ENCODE results near the gene PIK3CA.
"Not testable (repeated sequence)": the region's sequence is repeated elsewhere in the genome, so short reads cannot be mapped to it uniquely, and the experiment has no call there.

PIK3CA gene

DNA sequence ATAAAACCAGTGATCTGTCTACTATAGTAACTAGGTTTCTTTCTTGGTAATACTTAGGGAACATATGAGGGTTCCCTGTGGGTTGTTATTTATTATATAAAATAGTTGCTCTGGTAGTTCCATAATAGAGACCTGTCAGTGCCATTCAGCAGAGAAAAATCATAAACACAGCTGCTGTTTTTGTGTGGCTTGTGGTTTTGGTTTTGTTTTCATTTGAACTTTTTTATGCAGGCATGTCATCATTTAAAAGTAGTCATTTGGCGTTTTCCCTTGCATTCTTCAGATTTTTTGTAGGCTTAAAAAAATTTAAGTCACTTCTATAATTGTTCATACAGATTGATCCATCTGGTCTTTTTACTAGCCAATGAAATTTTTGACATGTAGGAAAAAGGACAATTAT is 47.9 kb downstream of the PIK3CA start:
- in situ Hi-C loops (cut with MboI; ENCODE audit: low sequenced_read_pairs) = no loop called here

DNA sequence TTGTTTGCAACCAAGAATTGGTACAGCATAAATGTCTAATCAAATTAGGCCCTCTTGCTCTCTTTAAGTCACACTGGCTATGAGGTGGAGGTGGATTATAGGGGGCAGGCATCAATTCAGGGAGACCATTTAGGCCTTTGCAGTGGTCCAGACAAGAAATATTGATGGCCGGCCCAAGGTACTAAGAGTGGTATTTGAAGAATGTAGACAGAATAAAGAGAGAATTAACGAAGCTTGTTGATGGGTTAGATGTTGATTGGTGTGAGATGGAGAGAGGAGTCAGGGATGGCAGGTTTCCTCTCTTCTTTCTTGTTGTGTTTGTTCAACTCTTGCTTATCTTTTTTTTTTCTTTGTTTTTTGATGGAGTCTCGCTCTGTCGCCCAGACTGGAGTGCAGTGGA is 48.5 kb downstream of the PIK3CA start:
- in situ Hi-C loops (cut with MboI; ENCODE audit: low sequenced_read_pairs) = no loop called here

- in situ Hi-C loops (cut with MboI; ENCODE audit: low sequenced_read_pairs) = no loop called here
Observed at GRCh38 chr3:179200790-179201189, 52.6 kb downstream of the PIK3CA start.

- in situ Hi-C loops (cut with MboI; ENCODE audit: low sequenced_read_pairs) = not testable (repeated sequence)
Observed at GRCh38 chr3:179215550-179215949, 67.4 kb downstream of the PIK3CA start.

GRCh38 chr3:179218213-179218612 is 70.1 kb downstream of the PIK3CA start:
- in situ Hi-C loops (cut with MboI; ENCODE audit: low sequenced_read_pairs) = not testable (repeated sequence)

DNA sequence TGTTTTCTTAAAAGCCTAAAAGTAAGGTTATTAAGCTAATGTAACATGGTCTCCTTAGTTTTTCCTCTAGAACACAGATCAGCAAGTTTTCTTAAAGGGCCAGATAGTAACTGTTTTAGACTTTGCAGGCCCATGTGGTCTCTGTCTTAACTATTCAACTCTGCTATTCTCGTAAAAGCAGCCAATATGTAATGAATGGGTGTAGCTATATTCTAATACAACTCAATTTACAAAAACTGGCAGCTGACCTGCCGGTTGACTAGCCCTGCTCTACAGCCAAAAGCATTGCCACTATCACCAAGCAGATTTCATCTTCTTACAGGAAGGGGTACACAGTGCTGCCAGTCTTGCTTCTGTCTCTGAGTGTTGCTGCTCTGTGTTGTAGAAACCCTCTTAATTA is 75.4 kb downstream of the PIK3CA start:
- in situ Hi-C loops (cut with MboI; ENCODE audit: low sequenced_read_pairs) = no loop called here

- in situ Hi-C loops (cut with MboI; ENCODE audit: low sequenced_read_pairs) = no loop called here
Observed at GRCh38 chr3:179224584-179224983, 76.4 kb downstream of the PIK3CA start.

GRCh38 chr3:179227349-179227748 is 79.2 kb downstream of the PIK3CA start:
- in situ Hi-C loops (cut with MboI; ENCODE audit: low sequenced_read_pairs) = no loop called here

DNA sequence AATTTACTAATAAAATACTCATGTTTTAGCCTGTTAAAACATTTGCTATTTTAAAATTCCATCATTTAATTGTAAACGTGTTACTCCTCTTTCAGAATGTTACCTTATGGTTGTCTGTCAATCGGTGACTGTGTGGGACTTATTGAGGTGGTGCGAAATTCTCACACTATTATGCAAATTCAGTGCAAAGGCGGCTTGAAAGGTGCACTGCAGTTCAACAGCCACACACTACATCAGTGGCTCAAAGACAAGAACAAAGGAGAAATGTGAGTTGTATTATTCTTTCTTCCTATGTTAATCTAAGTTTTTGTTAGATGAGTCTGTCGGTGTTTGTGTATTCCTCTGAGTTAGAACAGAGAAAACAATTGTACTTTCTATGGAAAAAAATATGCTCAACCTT is 81.0 kb downstream of the PIK3CA start:
- in situ Hi-C loops (cut with MboI; ENCODE audit: low sequenced_read_pairs) = no loop called here

DNA sequence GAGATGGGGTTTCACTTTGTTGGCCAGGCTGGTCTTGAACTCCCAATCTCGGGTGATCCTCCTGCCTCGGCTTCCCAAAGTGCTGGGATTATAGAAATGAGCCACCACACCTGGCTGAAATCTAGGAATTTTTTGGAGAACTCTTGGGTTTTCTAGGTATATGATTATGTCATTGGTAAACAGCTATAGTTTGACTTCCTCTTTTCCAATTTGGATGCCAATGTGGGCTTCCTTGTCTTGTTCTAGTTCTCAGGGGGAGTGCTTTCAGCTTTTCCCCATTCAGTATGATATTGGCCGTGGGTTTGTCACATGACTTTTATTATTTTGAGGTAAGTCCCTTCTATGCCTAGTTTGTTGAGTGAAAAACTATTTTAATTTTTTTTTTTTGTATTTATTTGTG is 84.9 kb downstream of the PIK3CA start:
- in situ Hi-C loops (cut with MboI; ENCODE audit: low sequenced_read_pairs) = no loop called here

- in situ Hi-C loops (cut with MboI; ENCODE audit: low sequenced_read_pairs) = no loop called here
Observed at GRCh38 chr3:179234199-179234598, 86.0 kb downstream of the PIK3CA start.

DNA sequence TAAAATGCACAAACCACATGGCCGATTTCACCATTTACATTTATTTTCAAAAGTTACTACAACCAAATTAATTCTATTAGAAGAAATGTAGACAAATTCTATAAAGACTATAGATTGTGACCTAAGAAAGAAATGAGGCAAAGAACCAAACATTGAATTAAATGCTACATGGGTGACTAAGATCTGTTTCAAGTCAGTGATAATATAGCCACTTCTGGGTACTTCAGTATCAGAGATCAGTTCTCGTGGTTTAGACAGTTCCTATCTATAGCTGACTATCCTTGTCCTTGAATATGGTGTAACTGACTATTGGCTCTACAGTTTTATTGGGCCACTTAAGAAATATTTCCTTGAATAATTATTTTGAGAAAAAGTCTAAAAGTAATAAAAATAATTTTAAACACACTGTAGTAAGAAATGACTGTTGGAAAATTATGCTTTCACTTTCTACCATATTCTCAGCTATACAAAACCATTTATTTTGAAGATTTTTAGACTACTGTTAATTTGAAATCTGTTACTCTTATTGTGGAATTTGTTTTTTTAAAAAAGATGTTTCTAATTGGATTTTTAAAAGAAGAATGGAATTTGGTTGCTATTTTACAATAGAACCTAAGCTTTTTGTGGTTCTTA is 88.6 kb downstream of the PIK3CA start:
- in situ Hi-C loops (cut with MboI; ENCODE audit: low sequenced_read_pairs) = no loop called here

GRCh38 chr3:179240299-179240698 is 92.1 kb downstream of the PIK3CA start:
- in situ Hi-C loops (cut with MboI; ENCODE audit: low sequenced_read_pairs) = not testable (repeated sequence)

GRCh38 chr3:179242859-179243258 is 94.7 kb downstream of the PIK3CA start:
- in situ Hi-C loops (cut with MboI; ENCODE audit: low sequenced_read_pairs) = not testable (repeated sequence)

GRCh38 chr3:179244878-179245277 is 96.7 kb downstream of the PIK3CA start:
- in situ Hi-C loops (cut with MboI; ENCODE audit: low sequenced_read_pairs) = no loop called here

GRCh38 chr3:179247289-179248015 is 99.3 kb downstream of the PIK3CA start:
- in situ Hi-C loops (cut with MboI; ENCODE audit: low sequenced_read_pairs) = no loop called here

DNA sequence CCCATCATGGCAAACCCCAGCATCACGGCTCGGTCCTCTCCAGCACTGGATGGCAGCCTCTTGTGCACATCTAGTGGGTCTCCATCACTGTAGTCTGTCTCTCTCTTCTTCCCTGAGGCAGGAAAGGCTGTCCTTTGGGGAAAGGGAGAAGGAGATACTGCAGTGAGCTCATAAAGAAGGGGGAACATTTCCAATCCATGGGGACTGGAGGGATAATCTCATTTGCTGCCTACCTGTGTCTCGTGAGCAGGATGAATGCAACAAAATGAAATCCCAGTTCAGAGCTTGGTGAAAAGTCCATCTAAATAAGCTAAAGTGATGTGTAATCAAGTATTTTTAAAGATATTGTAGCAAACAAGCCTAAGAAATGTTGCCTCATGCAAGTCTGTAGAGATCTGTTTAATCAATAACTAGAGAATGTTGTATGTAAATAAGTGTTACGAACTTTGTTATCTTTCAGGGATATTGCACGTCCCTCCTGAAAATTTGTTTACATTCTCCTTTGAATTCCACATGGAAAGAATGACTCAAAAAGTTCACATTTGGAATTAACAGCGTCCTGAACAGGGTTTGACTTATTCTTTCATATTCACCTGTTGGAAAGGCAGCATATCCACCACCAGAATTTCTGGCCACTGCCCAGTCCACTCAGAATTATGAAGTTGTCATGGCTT is 102.8 kb downstream of the PIK3CA start, which contains the start of gene KCNMB3:
Gene KCNMB3 (minus strand): TSS at position 312 of the 674 bp plus-strand sequence. CDS start 124 bp downstream, at position 188.
- in situ Hi-C loops (cut with MboI; ENCODE audit: low sequenced_read_pairs) = no loop called here

- in situ Hi-C loops (cut with MboI; ENCODE audit: low sequenced_read_pairs) = no loop called here
Observed at GRCh38 chr3:179256813-179257212, 108.7 kb downstream of the PIK3CA start.

- in situ Hi-C loops (cut with MboI; ENCODE audit: low sequenced_read_pairs) = not testable (repeated sequence)
Observed at GRCh38 chr3:179257742-179258141, 109.6 kb downstream of the PIK3CA start.

- in situ Hi-C loops (cut with MboI; ENCODE audit: low sequenced_read_pairs) = no loop called here
Observed at GRCh38 chr3:179258820-179259219, 110.7 kb downstream of the PIK3CA start.

- in situ Hi-C loops (cut with MboI; ENCODE audit: low sequenced_read_pairs) = not testable (repeated sequence)
Observed at GRCh38 chr3:179259959-179260756, 112.0 kb downstream of the PIK3CA start.

All from HL-60/S4 treated with phorbol 12-myristate 13-acetate at 8.2 ng/mL for 4 days and 3 days (cell line).